ENCODE data around the gene SLC35E4.
"Not testable (repeated sequence)": the region's sequence is repeated elsewhere in the genome, so short reads cannot be mapped to it uniquely, and the experiment has no call there.

Gene SLC35E4

GRCh38 chr22:30612789-30613188, 22.8 kb upstream of the SLC35E4 start:
- no peak for DNase-seq (ENCODE audit: low spot score)

- DNase-seq (ENCODE audit: low spot score): no peak
Observed at GRCh38 chr22:30614268-30614667, 21.3 kb upstream of the SLC35E4 start.

GRCh38 chr22:30614879-30615278, 20.7 kb upstream of the SLC35E4 start:
- no peak for DNase-seq (ENCODE audit: low spot score)

- no peak for DNase-seq (ENCODE audit: low spot score)
Observed at GRCh38 chr22:30615543-30615954, 20.0 kb upstream of the SLC35E4 start.

GRCh38 chr22:30617819-30618218, 17.8 kb upstream of the SLC35E4 start:
- no peak for DNase-seq (ENCODE audit: low spot score)

- DNase-seq (ENCODE audit: low spot score): not testable (repeated sequence)
Observed at GRCh38 chr22:30619909-30620308, 15.7 kb upstream of the SLC35E4 start.

- no peak for DNase-seq (ENCODE audit: low spot score)
Observed at GRCh38 chr22:30626413-30626812, 9.2 kb upstream of the SLC35E4 start.

GRCh38 chr22:30627471-30627870, 8.1 kb upstream of the SLC35E4 start:
- no peak for DNase-seq (ENCODE audit: low spot score)

- DNase-seq (ENCODE audit: low spot score): peak; percentile 74
Observed at GRCh38 chr22:30628491-30628890, 7.1 kb upstream of the SLC35E4 start.

GRCh38 chr22:30631469-30631868, 4.1 kb upstream of the SLC35E4 start:
- DNase-seq (ENCODE audit: low spot score): not testable (repeated sequence)

GRCh38 chr22:30634471-30635233, 929 bp upstream of the SLC35E4 start:
- DNase-seq (ENCODE audit: low spot score): peak; percentile 94

- DNase-seq (ENCODE audit: low spot score): peak; percentile 49
Observed at GRCh38 chr22:30636226-30637077, 871 bp downstream of the SLC35E4 start.

- no peak for DNase-seq (ENCODE audit: low spot score)
Observed at GRCh38 chr22:30637701-30638114, 2.1 kb downstream of the SLC35E4 start.

GRCh38 chr22:30640361-30640760, 4.8 kb downstream of the SLC35E4 start:
- DNase-seq (ENCODE audit: low spot score): no peak

GRCh38 chr22:30640839-30641430, 5.4 kb downstream of the SLC35E4 start:
- no peak for DNase-seq (ENCODE audit: low spot score)

GRCh38 chr22:30643055-30643875, 7.7 kb downstream of the SLC35E4 start:
- DNase-seq (ENCODE audit: low spot score): peak; percentile 32

- DNase-seq (ENCODE audit: low spot score): no peak
Observed at GRCh38 chr22:30646518-30647160, 11.1 kb downstream of the SLC35E4 start.

GRCh38 chr22:30647536-30647935, 12.0 kb downstream of the SLC35E4 start:
- DNase-seq (ENCODE audit: low spot score): no peak

GRCh38 chr22:30648825-30649224, 13.2 kb downstream of the SLC35E4 start:
- DNase-seq (ENCODE audit: low spot score): no peak

- DNase-seq (ENCODE audit: low spot score): no peak
Observed at GRCh38 chr22:30649430-30650007, 13.9 kb downstream of the SLC35E4 start.

Data from Ammon's horn (tissue), 1 donor.